Activated CD4-positive, alpha-beta memory T cell treated with anti-CD3 and anti-CD28 coated beads, Interleukin-2, amount 10 ng/mL, durations not matched to agents 7 days and 5 days (primary cell): ENCODE results near the gene TPBGL. TPM values are rescaled to one million over a fixed set of nuclear protein-coding genes. Genes with fewer than 3 reads are reported as not detected.

Source experiments
- CTCF ChIA-PET: fragments of 350-600 bp; sonication (Branson Sonifier 250); formaldehyde crosslinking; loops from one replicate; lab custom pipeline; 2021; ENCODE audit warnings: antibody characterized with exemption, inconsistent platforms; lab: Charles Lee
- POLR2A ChIA-PET: fragments of 350-600 bp; sonication (Branson Sonifier 250); formaldehyde crosslinking; loops from one replicate; lab custom pipeline; 2021; ENCODE audit warnings: antibody characterized with exemption; lab: Charles Lee
- DNase-seq: peaks from one replicate; pipeline ENCODE4 v3.0.0-alpha.2; 2020
- H3K27ac Mint-ChIP-seq: one replicate; pipeline ENCODE4 v1.8.0; 2021; ENCODE audit warnings: mild to moderate bottlenecking, mixed read lengths
- H3K27me3 Mint-ChIP-seq: one replicate; pipeline ENCODE4 v1.8.0; 2021; ENCODE audit warnings: mixed read lengths
- H3K36me3 Mint-ChIP-seq: one replicate; pipeline ENCODE4 v1.8.0; 2021; ENCODE audit warnings: low read depth, mixed read lengths
- H3K4me1 Mint-ChIP-seq: one replicate; pipeline ENCODE4 v1.8.0; 2021; ENCODE audit warnings: mixed read lengths
- H3K4me3 Mint-ChIP-seq: one replicate; pipeline ENCODE4 v1.8.0; 2021; ENCODE audit warnings: mild to moderate bottlenecking, mixed read lengths
- H3K9me3 Mint-ChIP-seq: one replicate; pipeline ENCODE4 v1.8.0; 2021; ENCODE audit warnings: mixed read lengths
- total RNA-seq, 2 experiments: library from RNA; stranded (reverse); gene quantifications; one replicate each; pipeline ENCODE4 v1.2.3, GENCODE V29; 2021

Gene TPBGL
- total RNA-seq, 2 experiments from 2014 or later, result 0.28 to 0.38 TPM

GRCh38 chr11:75277991-75278790, 37.6 kb downstream of the TPBGL start:
- peak overlapping the region; percentile 1 for H3K27ac Mint-ChIP-seq
- POLR2A ChIA-PET, result interaction anchor here (1.9 kb wide), 1 partner anchor 122 kb away, joined by 9 read pairs; no protein-coding TSS in a partner anchor

DNA sequence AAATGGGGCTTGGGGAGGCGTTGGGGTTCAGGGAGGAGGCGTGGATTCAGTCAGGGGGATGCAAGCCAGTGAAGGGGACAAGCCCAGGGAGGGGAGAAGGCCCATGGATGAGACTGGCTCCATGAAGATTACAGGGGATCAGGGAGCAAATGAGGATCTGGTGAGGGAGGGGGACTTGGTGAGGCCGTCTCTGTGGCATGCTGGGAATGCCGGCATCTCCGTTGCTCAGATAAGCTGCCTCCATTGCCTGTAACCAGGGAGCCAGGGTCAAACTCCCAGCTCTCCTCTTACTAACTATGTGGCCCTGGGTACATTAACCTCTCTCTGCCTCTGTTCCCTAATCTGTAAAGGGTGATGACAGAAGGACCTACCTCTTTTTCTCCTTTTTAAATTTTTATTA, 38.7 kb downstream of the TPBGL start:
- POLR2A ChIA-PET, result interaction anchor here (0.8 to 1.9 kb wide), 5 partner anchors 8 to 121 kb away, joined by 3 to 9 read pairs (median 3); no protein-coding TSS in a partner anchor
- Mint-ChIP-seq H3K4me1 (peaks cover 25% of the 10 kb centered on the region), H3K27ac (no peak overlapping the region), H3K4me3 (no peak overlapping the region), H3K36me3 (peaks cover 6% of the 10 kb centered on the region), H3K27me3 (no peaks in the 10 kb centered on the region), H3K9me3 (no peaks in the 10 kb centered on the region)
- CTCF ChIA-PET, result interaction anchor here (1.0 to 9.9 kb wide), 25 partner anchors 8 to 254 kb away, joined by 3 to 339 read pairs (median 5); no protein-coding TSS in a partner anchor
- no peak for DNase-seq

More at GRCh38 chr11:75277991-75278790, 37.6 kb downstream of the TPBGL start:
- H3K27me3 Mint-ChIP-seq, result no peaks in the 10 kb centered on the region
- no peak for DNase-seq
- peaks cover 6% of the 10 kb centered on the region for H3K36me3 Mint-ChIP-seq
- no peaks in the 10 kb centered on the region for H3K9me3 Mint-ChIP-seq
- peaks cover 33% of the 10 kb centered on the region for H3K4me1 Mint-ChIP-seq
- no peak overlapping the region for H3K4me3 Mint-ChIP-seq
- CTCF ChIA-PET, result interaction anchor here (1.3 to 9.9 kb wide), 6 partner anchors 7 to 173 kb away, joined by 3 to 339 read pairs (median 10); partner anchors contain the start of gene RPS3

DNA sequence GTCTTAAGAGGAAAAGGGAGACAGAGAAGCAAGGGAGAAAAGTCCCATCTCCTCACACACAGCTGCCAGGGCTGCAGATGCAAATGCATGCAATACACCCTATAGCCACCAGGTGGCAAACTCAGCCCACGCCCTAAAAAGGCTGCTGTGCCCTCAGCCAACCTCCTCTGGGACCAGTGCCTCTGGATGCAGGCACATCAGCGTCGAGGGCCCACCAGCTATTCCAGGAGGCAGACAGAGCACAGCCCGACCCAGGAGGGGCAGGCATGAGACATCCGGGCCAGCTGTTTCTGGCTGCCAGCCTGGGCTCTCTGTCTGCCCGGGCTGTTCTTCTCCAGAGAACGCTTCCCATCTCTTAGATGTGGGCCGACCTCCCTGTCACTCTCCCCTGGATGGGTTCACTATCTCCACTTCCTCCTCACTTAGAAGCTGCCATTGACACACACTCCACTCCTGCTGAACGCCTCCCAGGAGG, 39.7 kb downstream of the TPBGL start:
- Mint-ChIP-seq H3K4me3 (no peak overlapping the region), H3K4me1 (peaks cover 24% of the 10 kb centered on the region), H3K9me3 (no peaks in the 10 kb centered on the region), H3K27ac (no peak overlapping the region), H3K36me3 (peaks cover 6% of the 10 kb centered on the region), H3K27me3 (no peaks in the 10 kb centered on the region)
- ChIA-PET CTCF (interaction anchor here (0.6 to 9.9 kb wide), 33 partner anchors 9 to 253 kb away, joined by 3 to 339 read pairs (median 5); no protein-coding TSS in a partner anchor), POLR2A (interaction anchor here (0.8 to 1.9 kb wide), 7 partner anchors 9 to 120 kb away, joined by 3 to 9 read pairs (median 3); no protein-coding TSS in a partner anchor)
- peak; percentile 82 for DNase-seq

DNA sequence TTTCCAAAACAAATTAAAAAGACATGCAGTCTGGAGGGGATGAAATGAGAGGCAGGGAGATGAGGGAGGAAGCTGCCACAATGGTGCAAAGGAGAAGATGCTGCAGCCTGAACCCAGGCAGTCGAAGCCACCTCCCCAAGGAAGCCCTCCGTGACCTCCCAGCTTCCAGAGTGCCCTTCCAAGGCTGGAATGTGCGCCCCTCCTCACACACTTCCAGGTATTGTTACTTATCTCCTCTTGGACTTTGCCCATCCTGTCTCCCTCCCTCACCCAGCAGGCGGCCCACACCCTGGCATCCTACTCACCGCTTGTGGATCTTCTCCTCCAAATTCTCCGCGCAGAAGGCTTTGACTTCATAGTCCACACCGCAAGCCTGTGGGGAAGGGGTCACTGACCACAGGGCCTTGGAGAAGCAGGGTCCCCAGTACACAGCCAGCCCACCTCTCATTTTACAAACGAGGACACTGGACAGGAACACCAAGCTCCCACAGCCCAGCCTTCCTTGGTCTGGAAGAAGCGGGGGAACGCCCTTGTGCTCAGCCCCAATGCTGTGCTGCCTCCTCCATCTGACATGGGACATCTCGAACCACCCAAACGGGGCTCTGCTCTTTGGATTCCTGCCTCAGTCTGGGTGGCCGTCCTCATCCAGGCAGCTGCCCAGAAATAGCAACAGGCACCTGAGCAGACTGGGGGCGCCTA, 40.3 kb downstream of the TPBGL start:
- ChIA-PET CTCF (interaction anchor here (1.0 to 9.9 kb wide), 20 partner anchors 8 to 253 kb away, joined by 3 to 339 read pairs (median 6); no protein-coding TSS in a partner anchor), POLR2A (interaction anchor here (1.0 to 1.5 kb wide), 5 partner anchors 91 to 104 kb away, joined by 3 to 4 read pairs (median 3); no protein-coding TSS in a partner anchor)
- H3K9me3 Mint-ChIP-seq, result no peaks in the 10 kb centered on the region
- no peak overlapping the region for H3K4me3 Mint-ChIP-seq
- H3K27me3 Mint-ChIP-seq, result no peaks in the 10 kb centered on the region
- peaks cover 6% of the 10 kb centered on the region for H3K36me3 Mint-ChIP-seq
- H3K4me1 Mint-ChIP-seq, result peaks cover 17% of the 10 kb centered on the region
- no peak overlapping the region for H3K27ac Mint-ChIP-seq
- DNase-seq, result no peak

GRCh38 chr11:75281469-75282095, 41.0 kb downstream of the TPBGL start:
- no peak for DNase-seq
- Mint-ChIP-seq H3K9me3 (no peaks in the 10 kb centered on the region), H3K36me3 (peaks cover 4% of the 10 kb centered on the region), H3K27ac (no peak overlapping the region), H3K4me1 (peaks cover 10% of the 10 kb centered on the region), H3K4me3 (no peak overlapping the region), H3K27me3 (no peaks in the 10 kb centered on the region)
- CTCF ChIA-PET, result interaction anchor here (2.2 to 9.9 kb wide), 6 partner anchors 59 to 141 kb away, joined by 6 to 339 read pairs (median 10); no protein-coding TSS in a partner anchor
- POLR2A ChIA-PET, result interaction anchor here (1.1 to 1.5 kb wide), 3 partner anchors 91 to 103 kb away, joined by 3 read pairs; no protein-coding TSS in a partner anchor

GRCh38 chr11:75283391-75283931, 42.9 kb downstream of the TPBGL start:
- DNase-seq, result no peak
- POLR2A ChIA-PET, result no interaction called here
- Mint-ChIP-seq H3K36me3 (no peaks in the 10 kb centered on the region), H3K27me3 (no peaks in the 10 kb centered on the region), H3K4me3 (no peak overlapping the region), H3K9me3 (no peaks in the 10 kb centered on the region), H3K27ac (no peak overlapping the region), H3K4me1 (no peaks in the 10 kb centered on the region)
- CTCF ChIA-PET, result interaction anchor here (9.9 kb wide), 1 partner anchor 102 kb away, joined by 339 read pairs; no protein-coding TSS in a partner anchor

- ChIA-PET POLR2A (interaction anchor here (1.5 kb wide), 1 partner anchor 10 kb away, joined by 5 read pairs; no protein-coding TSS in a partner anchor), CTCF (interaction anchor here (1.0 to 1.7 kb wide), 2 partner anchors 10 to 98 kb away, joined by 3 to 5 read pairs; no protein-coding TSS in a partner anchor)
- H3K27ac Mint-ChIP-seq, result no peak overlapping the region
Measured at GRCh38 chr11:75285776-75286360, 45.3 kb downstream of the TPBGL start.

DNA sequence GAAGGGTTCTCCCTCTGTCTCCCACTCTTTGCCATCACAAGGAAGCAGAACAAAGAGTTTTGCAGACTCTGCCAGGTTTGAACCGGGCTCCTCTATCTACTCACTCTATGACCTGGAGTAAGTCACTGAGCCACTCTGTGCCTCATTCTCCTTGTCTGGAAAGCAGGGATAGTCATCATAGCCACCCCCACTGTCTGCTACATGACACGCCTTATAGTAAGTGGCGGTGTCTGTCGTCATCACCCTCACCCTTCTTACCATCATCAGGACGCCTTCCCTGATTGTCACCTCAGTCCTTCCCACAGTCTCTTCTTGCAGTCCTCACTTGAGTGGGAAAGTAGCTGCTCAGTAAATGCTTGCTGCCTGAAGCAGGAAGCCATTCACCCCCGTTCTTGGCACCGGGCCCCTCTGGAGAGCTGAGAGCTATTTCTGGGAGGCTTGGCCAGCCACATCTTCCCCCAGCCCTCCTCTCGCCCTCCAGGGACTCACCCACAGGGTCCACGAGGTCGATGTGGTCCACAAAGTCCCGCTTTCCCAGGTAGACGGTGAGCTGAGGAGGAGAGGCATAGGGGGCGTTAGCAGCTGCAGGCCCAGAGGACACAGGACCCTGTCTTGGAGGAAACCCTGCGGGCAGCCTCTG, 46.4 kb downstream of the TPBGL start:
- CTCF ChIA-PET, result interaction anchor here (1.7 kb wide), 1 partner anchor 11 kb away, joined by 5 read pairs; no protein-coding TSS in a partner anchor
- POLR2A ChIA-PET, result no interaction called here
- Mint-ChIP-seq H3K27ac (no peak overlapping the region), H3K9me3 (no peaks in the 10 kb centered on the region), H3K36me3 (no peaks in the 10 kb centered on the region), H3K4me1 (no peaks in the 10 kb centered on the region), H3K4me3 (no peak overlapping the region), H3K27me3 (no peaks in the 10 kb centered on the region)
- no peak for DNase-seq

More at GRCh38 chr11:75285776-75286360, 45.3 kb downstream of the TPBGL start:
- H3K4me3 Mint-ChIP-seq, result no peak overlapping the region
- H3K9me3 Mint-ChIP-seq, result no peaks in the 10 kb centered on the region
- H3K27me3 Mint-ChIP-seq, result no peaks in the 10 kb centered on the region
- H3K36me3 Mint-ChIP-seq, result no peaks in the 10 kb centered on the region
- no peak for DNase-seq
- no peaks in the 10 kb centered on the region for H3K4me1 Mint-ChIP-seq

GRCh38 chr11:75287579-75287978, 47.0 kb downstream of the TPBGL start:
- Mint-ChIP-seq H3K27me3 (no peaks in the 10 kb centered on the region), H3K36me3 (no peaks in the 10 kb centered on the region), H3K4me1 (no peaks in the 10 kb centered on the region), H3K9me3 (no peaks in the 10 kb centered on the region), H3K4me3 (no peak overlapping the region), H3K27ac (no peak overlapping the region)
- ChIA-PET CTCF (no interaction called here), POLR2A (no interaction called here)
- DNase-seq, result no peak

DNA sequence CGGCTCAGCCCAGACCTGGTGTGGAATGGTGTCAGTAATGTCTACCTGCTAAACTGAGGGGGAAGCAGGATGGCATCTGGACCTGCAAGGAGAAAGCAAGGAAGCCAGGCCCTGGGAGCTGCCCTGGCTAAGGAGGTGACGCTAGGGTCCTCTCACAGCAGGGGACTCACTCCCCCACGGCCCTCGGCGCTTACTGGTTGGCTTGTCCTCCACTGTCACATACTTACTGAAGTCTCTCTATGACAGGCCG, 48.9 kb downstream of the TPBGL start:
- Mint-ChIP-seq H3K27me3 (no peaks in the 10 kb centered on the region), H3K4me3 (no peak overlapping the region), H3K9me3 (no peaks in the 10 kb centered on the region), H3K36me3 (no peaks in the 10 kb centered on the region), H3K4me1 (no peaks in the 10 kb centered on the region), H3K27ac (no peak overlapping the region)
- no peak for DNase-seq
- ChIA-PET CTCF (interaction anchor here (1.3 kb wide), 1 partner anchor 9 kb away, joined by 6 read pairs; no protein-coding TSS in a partner anchor), POLR2A (no interaction called here)

GRCh38 chr11:75289919-75290318, 49.3 kb downstream of the TPBGL start:
- ChIA-PET POLR2A (no interaction called here), CTCF (interaction anchor here (1.6 kb wide), 1 partner anchor 98 kb away, joined by 4 read pairs; no protein-coding TSS in a partner anchor)
- no peak overlapping the region for H3K4me3 Mint-ChIP-seq
- H3K9me3 Mint-ChIP-seq, result no peaks in the 10 kb centered on the region
- no peaks in the 10 kb centered on the region for H3K36me3 Mint-ChIP-seq
- no peaks in the 10 kb centered on the region for H3K4me1 Mint-ChIP-seq
- no peak for DNase-seq
- H3K27me3 Mint-ChIP-seq, result no peaks in the 10 kb centered on the region
- no peak overlapping the region for H3K27ac Mint-ChIP-seq
